Smooth muscle cell (in vitro differentiated cells): ENCODE results near the gene NCLN. TPM values are rescaled to one million over a fixed set of nuclear protein-coding genes. Genes with fewer than 3 reads are reported as not detected.

Source experiments
- DNase-seq: peaks from one replicate; lab custom pipeline; 2025; ENCODE audit not compliant: unreplicated experiment; lab: John Stamatoyannopoulos, UW
- H2AFZ ChIP-seq: fragments of 200-600 bp; sonication (generic); 2 replicates; pipeline ENCODE4 v1.6.0; 2016; ENCODE audit warnings: antibody characterized with exemption, low read depth, mild to moderate bottlenecking
- H3F3A ChIP-seq: fragments of 200-600 bp; sonication (generic); 2 replicates; pipeline ENCODE4 v1.6.0; 2017; ENCODE audit warnings: antibody characterized with exemption, low read depth
- H3K27ac ChIP-seq: fragments of 200-600 bp; sonication (generic); 2 replicates; pipeline ENCODE4 v1.5.1; 2016; ENCODE audit warnings: low read depth, mild to moderate bottlenecking
- H3K27me3 ChIP-seq: fragments of 200-600 bp; sonication (generic); 2 replicates; pipeline ENCODE4 v1.6.1; 2016; ENCODE audit warnings: low read depth, mild to moderate bottlenecking
- H3K36me3 ChIP-seq: fragments of 200-600 bp; sonication (generic); 2 replicates; pipeline ENCODE4 v1.5.1; 2016; ENCODE audit warnings: low read depth
- H3K4me1 ChIP-seq: fragments of 200-600 bp; sonication (generic); 2 replicates; pipeline ENCODE4 v1.5.1; 2016; ENCODE audit warnings: low read depth
- H3K4me2 ChIP-seq: fragments of 200-600 bp; sonication (generic); 2 replicates; pipeline ENCODE4 v1.6.0; 2016; ENCODE audit warnings: mild to moderate bottlenecking
- H3K4me3 ChIP-seq: fragments of 200-600 bp; sonication (generic); 2 replicates; pipeline ENCODE4 v1.5.1; 2016; ENCODE audit warnings: mild to moderate bottlenecking
- H3K79me2 ChIP-seq: fragments of 200-600 bp; sonication (generic); 2 replicates; pipeline ENCODE4 v1.6.0; 2016; ENCODE audit warnings: low read depth, mild to moderate bottlenecking
- H3K9ac ChIP-seq: fragments of 200-600 bp; sonication (generic); 2 replicates; pipeline ENCODE4 v1.6.0; 2016; ENCODE audit warnings: low read depth
- H3K9me3 ChIP-seq: fragments of 200-600 bp; sonication (generic); replicated peaks from 2 replicates; pipeline ENCODE4 v1.5.1; 2016; ENCODE audit warnings: low read depth
- H4K20me1 ChIP-seq: fragments of 200-600 bp; sonication (generic); 2 replicates; pipeline ENCODE4 v1.6.0; 2016; ENCODE audit warnings: low read depth
- WGBS: methylation state at CpG from one replicate; pipeline ENCODE4 v1.1.7; 2016; ENCODE audit warnings: low lambda C conversion rate; 5-methylcytosine and 5-hydroxymethylcytosine counted together
- polyA plus RNA-seq: library from polyadenylated mRNA; unstranded; fragments of >200 nt; fragmentation: Nextera tagmentation; extraction: Ambion mirVana; gene quantifications from 2 replicates; pipeline ENCODE4 v1.2.1, GENCODE V29; 2016
- total RNA-seq: library from RNA; depleted of rRNA; stranded (reverse); fragments of >200 nt; gene quantifications from 2 replicates; pipeline ENCODE4 v1.2.3, GENCODE V29; 2014
- TF ChIP-seq, protein P1 (sequence below): fragments of 200-600 bp; sonication (generic); IDR thresholded peaks from 2 replicates; pipeline ENCODE4 v1.5.1; 2017; ENCODE audit warnings: borderline replicate concordance, mild to moderate bottlenecking, antibody characterized with exemption; ENCODE audit not compliant: insufficient read depth, poor library complexity, severe bottlenecking

NCLN gene
- total and polyA plus RNA-seq, 2 experiments from 2014 or later, result 44.5 to 97.4 TPM

DNA sequence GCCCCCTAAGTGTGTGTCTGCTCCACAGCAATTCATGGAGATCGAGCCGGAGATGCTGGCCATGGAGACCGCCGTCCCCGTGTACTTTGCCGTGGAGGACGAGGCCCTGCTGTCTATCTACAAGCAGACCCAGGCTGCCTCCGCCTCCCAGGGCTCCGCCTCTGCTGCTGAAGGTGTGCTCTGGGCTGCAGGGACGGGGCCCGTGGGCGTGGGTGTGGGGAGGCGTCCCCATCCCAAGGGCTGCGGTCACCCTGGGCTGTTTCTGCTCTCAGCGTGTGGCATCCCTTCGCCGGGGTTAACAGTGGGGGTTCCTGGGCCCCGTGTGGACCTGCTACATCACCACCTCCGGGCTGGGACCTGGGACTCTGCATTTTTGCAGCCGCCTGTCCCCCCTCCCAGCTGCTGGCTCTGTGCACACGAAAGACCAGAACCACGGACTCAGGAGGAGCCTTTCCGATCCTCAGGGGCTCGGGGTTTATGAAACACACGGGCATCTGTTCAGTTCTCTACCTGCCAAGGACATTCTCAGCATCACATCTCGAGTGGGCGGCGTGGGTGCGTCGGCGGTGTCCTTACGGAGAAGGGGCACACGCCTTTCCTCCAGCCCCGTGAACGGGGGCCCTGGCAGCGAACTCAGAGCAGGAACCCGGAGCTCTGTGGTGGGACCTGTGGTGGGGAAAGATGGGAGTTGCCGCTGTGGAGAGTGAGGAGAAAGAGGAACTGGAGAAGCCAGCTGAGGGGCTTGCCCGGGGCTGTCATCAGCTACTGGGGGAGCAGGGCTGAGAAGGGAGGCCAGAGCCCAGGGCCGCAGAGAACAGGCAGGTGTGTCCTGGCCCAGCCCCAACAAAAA is 7.8 kb downstream of the NCLN start:
- WGBS, result 97% methylated on average over 40 of the region's 40 CpGs
- Histone ChIP-seq H3K4me1 (no peaks in the 10 kb centered on the region), H3F3A (no peaks in the 10 kb centered on the region), H3K27me3 (no peaks in the 10 kb centered on the region), H3K27ac (no peak overlapping the region), H3K4me3 (no peak overlapping the region), H2AFZ (no peak overlapping the region), H3K9me3 (no peaks in the 10 kb centered on the region), H4K20me1 (peaks cover 21% of the 10 kb centered on the region), H3K4me2 (no peak overlapping the region), H3K79me2 (peaks cover 28% of the 10 kb centered on the region), H3K9ac (no peak overlapping the region), H3K36me3 (no peaks in the 10 kb centered on the region)
- TF ChIP-seq, protein P1, sequence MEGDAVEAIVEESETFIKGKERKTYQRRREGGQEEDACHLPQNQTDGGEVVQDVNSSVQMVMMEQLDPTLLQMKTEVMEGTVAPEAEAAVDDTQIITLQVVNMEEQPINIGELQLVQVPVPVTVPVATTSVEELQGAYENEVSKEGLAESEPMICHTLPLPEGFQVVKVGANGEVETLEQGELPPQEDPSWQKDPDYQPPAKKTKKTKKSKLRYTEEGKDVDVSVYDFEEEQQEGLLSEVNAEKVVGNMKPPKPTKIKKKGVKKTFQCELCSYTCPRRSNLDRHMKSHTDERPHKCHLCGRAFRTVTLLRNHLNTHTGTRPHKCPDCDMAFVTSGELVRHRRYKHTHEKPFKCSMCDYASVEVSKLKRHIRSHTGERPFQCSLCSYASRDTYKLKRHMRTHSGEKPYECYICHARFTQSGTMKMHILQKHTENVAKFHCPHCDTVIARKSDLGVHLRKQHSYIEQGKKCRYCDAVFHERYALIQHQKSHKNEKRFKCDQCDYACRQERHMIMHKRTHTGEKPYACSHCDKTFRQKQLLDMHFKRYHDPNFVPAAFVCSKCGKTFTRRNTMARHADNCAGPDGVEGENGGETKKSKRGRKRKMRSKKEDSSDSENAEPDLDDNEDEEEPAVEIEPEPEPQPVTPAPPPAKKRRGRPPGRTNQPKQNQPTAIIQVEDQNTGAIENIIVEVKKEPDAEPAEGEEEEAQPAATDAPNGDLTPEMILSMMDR, result no peak
- no peak for DNase-seq

DNA sequence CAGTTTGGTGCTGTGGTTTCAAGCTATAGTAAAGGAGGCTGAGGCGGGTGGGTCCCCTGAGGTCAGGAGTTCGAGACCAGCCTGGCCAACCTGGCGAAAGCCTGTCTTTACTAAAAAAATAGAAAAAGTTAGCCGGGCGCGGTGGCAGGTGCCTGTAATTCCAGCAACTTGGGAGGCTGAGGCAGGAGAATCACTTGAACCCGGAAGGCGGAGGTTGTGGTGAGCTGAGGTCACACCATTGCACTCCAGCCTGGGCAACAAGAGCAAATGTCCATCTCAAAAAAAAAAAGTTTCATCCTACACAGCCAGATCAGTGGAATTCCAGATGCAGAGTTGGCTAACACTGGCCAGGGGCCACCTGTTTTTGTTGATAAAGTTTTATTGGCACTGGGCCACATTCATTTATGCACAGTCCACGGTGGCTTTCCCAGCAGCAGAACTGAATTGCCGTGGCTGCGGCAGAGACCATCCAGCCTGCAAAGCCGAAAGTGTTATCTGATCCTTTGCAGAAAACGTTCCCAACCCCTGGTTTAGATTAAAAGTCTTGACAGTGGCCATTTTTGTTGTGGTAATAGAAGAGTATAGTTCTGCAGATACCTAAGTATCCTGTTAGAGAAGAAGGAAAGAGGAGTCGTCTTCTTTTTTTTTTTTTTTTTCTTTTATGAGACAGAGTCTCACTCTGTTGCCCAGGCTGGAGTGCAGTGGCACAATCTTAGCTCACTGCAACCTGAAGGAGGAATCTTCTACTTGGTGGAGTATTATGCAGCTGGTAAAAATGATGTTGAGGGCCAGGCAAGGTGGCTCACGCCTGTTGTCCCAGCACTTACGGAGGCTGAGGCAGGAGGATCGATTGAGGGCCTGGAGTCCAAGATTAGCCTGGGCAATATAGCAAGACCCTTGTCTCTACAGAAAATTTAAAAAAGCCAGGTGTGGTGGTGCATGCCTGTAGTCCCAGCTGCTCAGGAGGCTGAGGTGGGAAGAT is 8.7 kb downstream of the NCLN start:
- Histone ChIP-seq H3K79me2 (peaks cover 20% of the 10 kb centered on the region), H4K20me1 (peaks cover 18% of the 10 kb centered on the region), H3K4me2 (no peak overlapping the region), H3K27me3 (no peaks in the 10 kb centered on the region), H3K9me3 (no peaks in the 10 kb centered on the region), H3K27ac (no peak overlapping the region), H3K4me1 (no peaks in the 10 kb centered on the region), H3K4me3 (no peak overlapping the region), H3K9ac (no peak overlapping the region), H3F3A (no peaks in the 10 kb centered on the region), H2AFZ (no peak overlapping the region), H3K36me3 (no peaks in the 10 kb centered on the region)
- TF ChIP-seq, protein P1, result no peak
- no peak for DNase-seq
- WGBS, result 98% methylated on average over 17 of the region's 17 CpGs

DNA sequence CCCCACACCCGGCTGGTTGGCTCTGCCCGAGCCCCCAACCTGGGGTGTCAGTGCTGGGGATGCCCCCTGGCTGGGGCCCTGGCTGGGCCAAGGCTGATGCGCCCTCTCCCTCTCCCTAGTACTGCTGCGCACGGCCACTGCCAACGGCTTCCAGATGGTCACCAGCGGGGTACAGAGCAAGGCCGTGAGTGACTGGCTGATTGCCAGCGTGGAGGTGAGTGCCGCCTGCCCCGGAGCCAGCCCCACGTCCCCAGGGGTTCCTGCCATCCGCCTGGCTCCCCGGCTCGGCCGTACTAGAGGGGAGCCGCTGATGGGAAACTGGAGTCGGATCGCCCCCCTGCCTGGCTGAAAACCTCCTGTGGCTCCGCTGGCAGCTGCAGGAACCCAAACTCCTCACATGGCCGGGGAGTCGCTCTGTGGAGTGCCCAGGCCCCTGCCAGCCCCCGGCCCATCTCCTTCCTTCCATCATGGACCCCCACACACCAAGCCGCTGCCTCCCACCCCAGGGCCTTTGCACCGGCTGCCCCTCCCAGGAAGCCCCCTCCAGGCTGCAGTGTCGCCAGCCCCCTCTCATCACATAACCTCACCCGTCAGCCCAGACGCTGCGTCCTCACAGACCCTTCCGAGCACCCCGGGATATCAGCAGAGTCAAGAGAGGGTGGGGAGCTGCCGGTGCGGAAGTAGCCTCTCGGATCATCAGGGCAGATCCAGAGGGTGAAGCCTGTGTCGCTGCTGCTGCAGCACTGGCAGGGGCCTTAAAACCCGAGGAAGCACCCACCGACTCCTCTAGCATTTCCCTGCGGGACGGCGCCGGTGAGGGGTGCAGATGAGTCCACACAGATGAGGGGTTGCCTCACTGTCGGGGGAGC is 10.6 kb downstream of the NCLN start:
- peaks cover 2% of the 10 kb centered on the region for H4K20me1 ChIP-seq
- H3K79me2 ChIP-seq, result peaks cover 7% of the 10 kb centered on the region
- H3K9ac ChIP-seq, result no peak overlapping the region
- H3K4me1 ChIP-seq, result no peaks in the 10 kb centered on the region
- no peak for DNase-seq
- H3K27ac ChIP-seq, result no peak overlapping the region
- H3F3A ChIP-seq, result no peaks in the 10 kb centered on the region
- no peak overlapping the region for H3K4me3 ChIP-seq
- no peak overlapping the region for H2AFZ ChIP-seq
- H3K9me3 ChIP-seq, result no peaks in the 10 kb centered on the region
- H3K4me2 ChIP-seq, result no peak overlapping the region
- 97% methylated on average over 38 of the region's 42 CpGs for WGBS
- no peaks in the 10 kb centered on the region for H3K27me3 ChIP-seq
- TF ChIP-seq, protein P1, result no peak
- H3K36me3 ChIP-seq, result no peaks in the 10 kb centered on the region
